IPS-18c (cell line): ENCODE measurements around the gene EFCAB11.

Experiments used
- H3K4me3 ChIP-seq: 2 replicates; pipeline ENCODE4 v1.7.0; 2013; ENCODE audit warnings: low read depth, mild to moderate bottlenecking, low read length, moderate library complexity; ENCODE audit not compliant: insufficient read depth
- H3K9me3 ChIP-seq: one replicate; pipeline ENCODE4 v1.6.1; 2013; ENCODE audit warnings: mild to moderate bottlenecking, low read length, moderate library complexity; ENCODE audit not compliant: control insufficient read depth, insufficient read depth

EFCAB11 gene

DNA sequence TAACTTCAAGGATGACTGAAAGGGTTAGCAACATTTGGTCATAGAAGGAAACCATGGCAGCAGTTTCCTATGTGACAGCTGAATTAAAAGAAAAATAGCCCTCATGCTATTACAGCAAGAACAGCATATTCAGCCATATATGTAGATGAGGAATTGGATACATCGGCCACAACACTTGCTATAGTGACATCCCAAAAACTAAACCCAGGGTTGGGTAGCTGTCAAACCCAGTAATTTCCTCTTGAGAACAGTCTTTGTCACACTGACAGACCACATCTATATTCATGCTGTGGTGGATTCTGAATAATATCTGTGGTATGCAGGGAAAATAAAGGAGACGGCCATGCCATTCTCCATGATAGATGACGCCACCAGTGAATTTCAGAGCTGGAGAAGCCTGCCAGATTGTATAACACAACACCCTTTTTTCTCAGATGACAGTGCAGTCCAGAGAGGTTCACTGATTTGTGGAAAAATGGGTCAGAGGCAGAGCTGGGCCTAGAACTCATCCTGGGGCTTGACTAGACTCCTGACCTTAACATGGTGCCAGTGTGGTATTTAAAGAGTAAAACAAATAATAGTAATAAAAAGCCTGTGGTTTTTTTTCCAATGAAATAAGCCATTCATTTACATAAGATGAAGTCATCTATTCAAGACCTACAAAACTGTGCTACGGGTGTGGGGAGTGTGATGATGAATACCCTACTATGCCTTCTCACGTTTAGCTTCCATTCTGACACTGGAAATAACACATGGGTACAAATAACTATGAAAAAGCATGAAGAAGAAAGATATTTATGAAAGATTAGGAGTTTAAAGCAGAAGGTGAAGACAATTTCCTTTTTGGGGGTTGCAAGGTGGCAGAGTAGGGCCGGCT is 32.3 kb downstream of the EFCAB11 start:
- no peak overlapping the region for H3K4me3 ChIP-seq

DNA sequence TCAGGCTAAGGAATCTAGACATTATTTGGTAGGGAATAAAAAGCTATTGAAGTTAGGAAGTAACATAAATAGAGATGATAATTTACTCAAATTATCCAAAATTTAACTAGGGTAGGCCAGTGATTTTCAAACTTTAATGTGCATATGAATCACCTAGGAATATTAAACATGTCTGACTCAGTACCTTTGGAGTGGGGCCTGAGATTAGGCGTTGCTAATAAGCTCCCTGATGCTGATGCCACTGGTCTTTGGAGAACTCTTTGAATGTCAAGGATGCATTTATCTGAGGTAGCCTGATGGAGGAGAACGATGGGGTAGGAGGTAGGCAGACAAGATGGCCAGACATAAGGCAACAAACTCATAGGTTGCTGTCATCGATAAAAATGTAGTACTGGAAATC is 33.2 kb downstream of the EFCAB11 start:
- Histone ChIP-seq H3K4me3 (no peak overlapping the region), H3K9me3 (no peaks in the 10 kb centered on the region)

More for the DNA sequence above, 32.3 kb downstream of the EFCAB11 start:
- H3K9me3 ChIP-seq, result no peaks in the 10 kb centered on the region

DNA sequence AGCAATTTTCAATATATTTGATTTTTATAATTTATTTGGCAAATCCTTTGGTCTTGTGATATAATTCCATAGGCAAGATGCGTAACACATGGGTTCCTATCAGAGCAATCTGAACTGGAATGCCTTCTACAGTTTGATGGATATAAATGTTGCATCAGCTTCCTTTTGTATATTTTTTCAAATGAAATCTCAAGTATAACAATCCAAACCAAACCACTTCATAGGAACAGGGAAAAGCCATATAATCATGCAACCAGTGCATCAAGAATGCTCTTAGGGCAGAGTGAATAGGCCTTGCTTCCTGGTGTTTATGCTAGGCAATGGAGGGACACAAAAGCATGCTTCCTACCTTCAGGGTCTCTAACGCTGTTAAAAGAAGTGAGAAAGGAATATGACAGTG is 34.5 kb downstream of the EFCAB11 start:
- no peaks in the 10 kb centered on the region for H3K9me3 ChIP-seq
- H3K4me3 ChIP-seq, result no peak overlapping the region

DNA sequence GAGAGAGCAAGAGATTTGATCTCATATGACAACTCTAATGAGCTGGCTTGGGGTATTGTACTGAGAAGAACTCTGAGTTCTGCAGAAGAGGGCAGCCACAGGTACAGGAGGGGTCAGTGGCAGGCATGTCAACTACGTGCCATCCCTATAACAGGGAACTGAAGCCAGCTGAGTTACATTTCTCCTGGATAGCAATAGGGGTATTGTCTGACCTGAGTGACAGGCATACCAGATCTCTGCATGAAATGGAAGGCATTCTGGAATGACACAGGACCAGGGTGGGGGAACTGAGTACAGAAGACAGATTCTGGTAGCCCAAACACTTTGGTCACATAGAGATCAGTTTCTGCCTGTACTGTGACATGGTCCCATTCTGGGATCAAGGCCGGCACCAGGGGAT is 35.8 kb downstream of the EFCAB11 start:
- H3K9me3 ChIP-seq, result no peaks in the 10 kb centered on the region
- H3K4me3 ChIP-seq, result no peak overlapping the region

DNA sequence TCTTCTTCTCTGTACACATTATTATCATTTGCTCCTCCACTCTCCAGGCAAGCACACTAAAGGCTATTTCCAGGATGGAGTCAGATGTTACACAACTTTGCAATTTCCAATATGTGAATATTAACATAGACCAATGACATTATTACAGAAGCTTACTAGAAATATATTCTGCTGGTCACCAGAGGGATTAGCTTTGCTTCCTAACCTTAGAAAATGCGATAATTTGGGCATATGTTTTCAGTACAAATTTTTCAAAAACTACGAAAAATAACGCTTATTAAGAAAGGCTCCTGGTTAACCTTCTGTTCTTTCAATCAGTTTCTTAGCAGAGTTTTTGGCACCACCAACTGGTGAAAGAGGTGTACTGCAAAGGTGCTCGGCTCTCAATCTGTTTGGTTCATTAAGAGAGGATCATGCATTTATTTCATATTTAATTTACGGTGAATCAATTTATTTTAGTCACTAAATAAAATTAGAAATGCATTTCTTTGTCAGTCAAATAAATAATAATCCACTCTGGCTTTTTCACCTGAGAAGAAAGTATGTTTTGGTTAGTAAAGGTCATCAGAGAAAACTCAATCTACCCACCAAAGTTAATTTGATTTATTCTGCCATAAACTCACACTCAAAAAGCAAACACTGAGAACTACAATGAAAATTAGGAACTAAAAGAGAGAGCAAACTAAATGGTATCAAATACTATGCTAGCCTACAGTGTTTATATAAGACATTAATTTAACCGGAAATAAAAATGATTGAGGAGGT is 39.2 kb downstream of the EFCAB11 start:
- Histone ChIP-seq H3K4me3 (no peak overlapping the region), H3K9me3 (no peaks in the 10 kb centered on the region)

DNA sequence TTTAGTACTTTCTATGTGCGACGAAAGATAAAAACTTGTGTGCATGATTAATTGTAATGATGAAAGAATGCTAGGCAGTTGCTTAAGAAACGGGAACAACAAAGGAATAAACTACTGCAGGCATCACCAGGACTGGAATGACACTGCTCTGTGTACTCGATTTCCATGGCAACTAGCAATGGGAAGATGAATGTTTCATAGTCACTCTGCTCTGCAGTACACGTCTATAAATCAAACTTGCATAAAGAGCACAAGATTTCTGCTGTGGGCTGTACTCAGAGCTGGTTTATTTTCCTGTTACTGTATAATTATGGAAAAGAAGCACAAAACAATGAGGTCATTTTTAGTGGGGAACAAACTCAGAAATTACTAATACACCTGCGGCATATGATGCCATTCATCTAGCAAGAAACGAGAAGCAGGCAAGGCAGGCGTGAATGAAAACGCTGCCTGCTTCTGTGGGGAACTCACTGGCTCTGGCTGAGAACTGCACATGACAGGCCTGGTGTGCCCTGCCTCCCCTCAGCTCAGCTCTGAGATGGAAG is 41.8 kb downstream of the EFCAB11 start:
- H3K9me3 ChIP-seq, result no peaks in the 10 kb centered on the region
- no peak overlapping the region for H3K4me3 ChIP-seq

DNA sequence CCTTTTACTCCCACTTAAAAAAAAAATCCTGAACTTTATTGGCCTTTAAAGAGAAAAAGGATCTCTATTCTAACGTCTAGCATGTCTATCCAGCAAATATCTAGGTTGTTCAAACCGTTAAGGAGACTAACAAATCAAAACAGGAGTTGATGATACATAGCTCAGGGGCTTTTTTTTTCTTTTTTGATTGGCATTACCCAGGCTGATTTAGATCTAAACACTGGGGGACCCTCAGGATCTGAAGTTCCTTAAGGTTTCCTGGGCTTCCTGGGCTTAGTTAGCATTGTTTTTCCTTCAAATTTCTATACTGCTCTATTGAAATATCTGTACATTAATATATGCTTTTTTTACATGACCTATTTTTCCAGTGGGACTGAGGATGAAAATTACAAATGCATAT is 42.3 kb downstream of the EFCAB11 start:
- no peak overlapping the region for H3K4me3 ChIP-seq
- H3K9me3 ChIP-seq, result no peaks in the 10 kb centered on the region

DNA sequence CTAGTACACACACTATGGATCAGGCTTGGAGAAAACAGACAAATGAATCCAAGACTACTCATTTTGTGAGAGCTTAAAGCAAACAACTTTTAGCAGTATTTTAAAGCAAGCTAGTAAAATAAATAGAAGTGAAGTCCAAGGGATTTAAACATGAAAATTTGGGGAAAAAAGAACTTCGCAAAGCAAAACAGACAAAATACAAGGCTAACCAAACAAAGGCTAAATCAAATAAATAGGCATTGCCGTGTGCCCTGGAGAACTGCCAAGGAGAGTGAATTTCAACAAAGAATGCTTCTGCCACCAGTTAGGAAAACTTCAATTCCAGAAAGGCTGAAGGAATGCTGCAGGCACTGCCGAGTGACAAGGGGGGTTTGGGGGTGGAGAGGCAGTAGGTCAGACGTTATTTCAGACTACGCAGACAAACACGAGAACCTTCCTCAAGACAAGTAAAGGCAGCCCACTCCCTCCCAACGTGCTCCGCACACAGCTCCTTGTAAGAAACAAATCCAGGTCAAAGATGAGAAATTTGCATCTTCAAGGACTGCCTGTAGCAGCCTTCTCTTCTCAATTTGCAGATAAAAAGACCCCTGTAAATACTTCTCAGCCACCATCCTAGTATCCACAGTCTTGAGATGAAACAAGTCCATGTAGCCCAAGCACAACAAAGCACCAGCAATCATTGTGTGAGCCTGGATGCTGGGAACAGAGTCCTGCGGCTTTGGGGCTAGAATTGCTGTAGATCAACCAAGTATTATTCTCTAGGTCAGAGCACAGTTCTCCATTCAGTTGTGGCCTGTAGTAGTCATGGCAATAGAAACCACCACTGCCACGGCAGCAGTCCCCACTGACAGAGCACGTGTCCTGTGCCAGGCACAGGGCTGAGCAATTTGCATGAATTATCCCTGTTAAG is 43.3 kb downstream of the EFCAB11 start:
- no peak overlapping the region for H3K4me3 ChIP-seq
- no peaks in the 10 kb centered on the region for H3K9me3 ChIP-seq

DNA sequence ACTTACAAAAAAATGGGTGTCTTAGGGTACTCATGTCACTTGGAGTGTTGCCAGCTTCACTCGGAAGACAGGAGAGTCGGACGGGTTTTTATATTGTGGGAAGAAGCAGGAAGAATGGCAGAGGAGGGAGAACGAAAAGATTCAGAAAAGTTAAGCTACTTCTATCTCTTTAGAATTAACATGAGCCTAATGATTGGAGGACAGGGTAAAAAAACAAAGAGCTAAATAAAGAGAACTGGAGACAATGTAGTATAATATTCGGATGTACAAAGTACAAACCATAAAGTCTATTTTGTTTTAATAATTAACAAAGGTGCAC is 43.9 kb downstream of the EFCAB11 start:
- H3K4me3 ChIP-seq, result no peak overlapping the region
- H3K9me3 ChIP-seq, result no peaks in the 10 kb centered on the region

DNA sequence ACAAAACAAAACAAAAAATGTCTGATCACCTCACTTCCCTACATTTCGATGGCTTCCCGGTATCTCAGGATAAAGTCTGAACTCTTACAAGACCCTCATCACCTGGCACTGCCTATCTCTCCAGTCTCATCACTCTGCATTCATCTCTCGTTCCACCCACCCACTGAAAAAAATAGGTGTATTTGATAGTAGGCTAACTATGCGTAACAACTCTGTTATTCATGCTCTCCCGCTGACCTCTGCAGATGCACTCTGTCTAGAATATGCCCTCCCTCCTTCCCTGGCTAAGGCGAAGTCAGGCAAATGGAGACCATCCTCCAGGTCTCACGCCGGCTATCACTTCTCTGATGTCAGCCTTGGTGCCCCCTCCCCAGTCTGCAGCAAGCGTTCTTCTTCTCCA is 44.9 kb downstream of the EFCAB11 start:
- no peak overlapping the region for H3K4me3 ChIP-seq

DNA sequence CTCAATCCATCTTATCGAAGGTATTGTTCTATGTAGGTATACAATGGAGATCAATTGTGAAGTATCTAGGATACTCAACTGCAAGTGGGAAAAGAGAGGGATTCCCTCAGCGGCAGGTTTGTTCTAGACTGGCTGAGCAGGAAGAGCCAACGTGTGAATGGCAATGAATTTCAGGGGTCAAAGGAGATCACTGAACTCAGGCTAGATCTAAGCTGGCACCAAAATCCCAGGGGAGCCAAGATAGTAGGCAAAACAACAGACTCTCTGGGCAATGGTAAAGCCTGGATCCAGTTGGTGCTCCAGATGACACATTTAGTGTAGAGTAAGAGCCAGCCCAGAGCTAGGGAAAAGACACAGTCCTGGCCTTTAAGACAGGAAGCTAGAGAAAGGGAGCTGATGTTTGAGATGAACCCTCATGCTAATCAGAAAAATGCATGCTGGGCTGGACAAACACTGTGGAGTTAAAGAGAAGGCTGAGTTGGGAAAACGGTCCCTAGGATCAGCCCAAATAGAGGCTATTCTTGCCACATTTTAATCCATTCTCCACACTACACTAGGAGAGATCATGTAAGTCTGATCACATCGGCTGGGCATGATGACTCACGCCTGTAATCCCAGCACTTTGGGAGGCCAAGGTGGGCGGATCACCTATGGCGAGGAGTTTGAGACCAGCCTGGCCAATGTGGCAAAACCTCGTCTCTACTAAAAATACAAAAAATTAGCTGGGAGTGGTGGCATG is 45.6 kb downstream of the EFCAB11 start:
- no peak overlapping the region for H3K4me3 ChIP-seq
- H3K9me3 ChIP-seq, result no peaks in the 10 kb centered on the region

More for the DNA sequence above, 44.9 kb downstream of the EFCAB11 start:
- no peaks in the 10 kb centered on the region for H3K9me3 ChIP-seq

DNA sequence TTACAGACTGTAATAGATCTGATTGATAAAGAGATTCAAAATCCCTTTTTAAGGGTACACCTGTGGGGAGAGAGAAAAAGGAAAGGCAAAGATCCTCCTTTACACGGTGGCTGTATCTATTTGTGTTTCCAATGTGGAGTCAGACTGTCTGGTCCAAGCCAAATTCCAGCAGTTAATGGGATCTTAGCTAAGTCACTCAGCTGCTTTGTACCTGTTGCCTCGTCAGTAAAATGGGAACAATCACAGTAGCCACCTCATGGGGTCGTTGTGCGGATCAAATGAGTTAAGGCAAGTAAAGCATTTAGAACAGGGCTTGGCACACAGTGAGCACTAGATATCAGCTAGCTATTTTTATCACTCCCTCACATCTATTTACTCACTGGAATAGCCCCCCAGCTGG is 46.9 kb downstream of the EFCAB11 start:
- no peak overlapping the region for H3K4me3 ChIP-seq

DNA sequence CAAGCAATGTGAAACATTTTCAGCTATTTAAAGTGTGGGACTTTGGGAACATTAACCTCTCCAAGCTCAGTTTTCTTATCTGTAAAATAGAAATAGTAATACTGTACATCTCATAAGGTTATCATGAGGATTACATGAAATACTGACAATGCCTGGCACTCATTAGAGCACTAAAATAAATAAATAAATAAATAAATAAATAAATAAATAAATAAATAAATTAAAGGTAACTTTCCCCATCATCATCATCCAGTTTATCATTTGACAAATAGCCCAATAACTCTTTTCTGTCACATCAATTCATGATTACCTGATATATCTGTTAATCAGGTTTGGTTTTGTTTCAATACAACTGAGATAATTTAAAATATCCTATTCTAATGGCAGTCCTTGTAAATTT is 48.5 kb downstream of the EFCAB11 start:
- H3K9me3 ChIP-seq, result no peaks in the 10 kb centered on the region
- H3K4me3 ChIP-seq, result no peak overlapping the region

More for the DNA sequence above, 46.9 kb downstream of the EFCAB11 start:
- H3K9me3 ChIP-seq, result no peaks in the 10 kb centered on the region

DNA sequence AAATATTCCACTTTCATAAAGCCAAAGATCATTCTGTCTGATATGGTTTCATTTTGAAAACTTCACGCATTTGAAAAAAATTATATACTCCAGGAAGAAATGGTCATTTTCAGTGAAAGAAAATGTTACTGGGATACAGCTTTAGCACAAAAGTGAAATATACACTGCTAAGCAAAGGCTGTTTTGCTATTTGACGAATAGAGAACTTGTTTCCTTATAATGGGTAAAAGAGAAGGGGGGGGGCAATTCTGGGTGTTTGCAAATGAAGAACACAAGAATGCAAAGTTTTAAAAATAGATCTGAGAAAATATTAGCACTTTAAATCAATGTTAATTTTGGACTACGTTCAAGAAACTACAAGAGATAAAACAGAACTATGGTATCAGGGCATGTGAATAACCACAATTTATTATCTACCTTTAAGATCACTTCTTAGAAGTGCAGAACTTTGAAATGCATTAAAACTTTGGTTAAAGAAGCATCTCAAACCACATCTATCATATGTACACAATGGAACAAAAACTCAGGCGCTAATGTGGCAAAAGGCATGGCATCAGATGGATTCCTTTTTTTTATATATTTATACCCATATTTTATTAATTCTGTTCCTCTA is 51.1 kb downstream of the EFCAB11 start:
- Histone ChIP-seq H3K4me3 (no peak overlapping the region), H3K9me3 (no peaks in the 10 kb centered on the region)

DNA sequence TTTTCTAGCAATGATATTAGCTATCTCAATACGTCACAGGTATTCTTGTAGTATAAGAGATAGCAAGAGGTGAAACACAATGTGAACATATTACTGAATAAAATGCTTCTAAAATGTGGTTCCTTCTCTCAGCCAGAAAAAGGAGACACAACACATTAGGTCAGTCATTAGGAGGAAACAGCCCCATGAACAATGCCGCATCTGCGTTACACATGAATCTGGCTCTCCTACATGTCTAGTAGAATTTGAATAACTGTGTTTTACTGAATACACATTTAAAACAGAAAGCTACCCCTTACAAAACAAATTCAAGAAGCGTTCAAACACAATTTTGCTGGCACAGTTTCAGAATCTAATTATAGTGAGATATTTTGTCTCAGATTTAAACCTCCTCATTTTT is 51.6 kb downstream of the EFCAB11 start:
- no peaks in the 10 kb centered on the region for H3K9me3 ChIP-seq
- no peak overlapping the region for H3K4me3 ChIP-seq

DNA sequence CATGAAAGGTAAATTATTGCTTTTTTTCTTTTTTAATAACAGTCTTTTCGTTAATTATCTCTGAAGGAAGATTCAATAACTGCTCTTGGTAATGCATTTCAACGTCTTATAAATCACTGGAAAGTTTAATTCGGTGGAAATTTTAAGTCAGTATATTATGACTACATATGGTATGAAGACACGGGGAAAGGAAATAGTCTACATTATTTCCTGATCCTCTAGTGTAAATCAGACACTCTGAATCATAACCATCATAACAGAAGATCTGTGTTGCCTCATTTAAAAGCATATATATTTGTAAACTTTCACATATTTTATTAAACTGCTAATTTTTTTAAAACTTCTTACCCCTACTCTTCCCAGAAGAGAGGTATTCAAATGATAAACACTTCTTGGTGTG is 53.7 kb downstream of the EFCAB11 start:
- Histone ChIP-seq H3K4me3 (no peak overlapping the region), H3K9me3 (no peaks in the 10 kb centered on the region)
